GM06990 (cell line): ENCODE measurements around the gene NCAPH2.

Experiments
- DNase-seq: peaks from one replicate; pipeline ENCODE4 v3.0.0-alpha.2; 2011; ENCODE audit not compliant: insufficient read length; ENCODE audit errors: extremely low read depth
- H3K27me3 ChIP-seq: replicated peaks from 2 replicates; pipeline ENCODE4 v1.6.0; 2011; ENCODE audit warnings: low read length; ENCODE audit not compliant: control insufficient read depth, insufficient read depth
- H3K36me3 ChIP-seq: 2 replicates; pipeline ENCODE4 v1.5.1; 2011; ENCODE audit warnings: low read length; ENCODE audit not compliant: control insufficient read depth, insufficient read depth
- H3K4me3 ChIP-seq: replicated peaks from 2 replicates; pipeline ENCODE4 v1.5.1; 2011; ENCODE audit warnings: low read depth, mild to moderate bottlenecking, control low read depth, low read length
- TF ChIP-seq, protein P1 (sequence below): IDR thresholded peaks from 2 replicates; pipeline ENCODE4 v1.5.1; 2011; ENCODE audit warnings: low read length, control low read depth, mild to moderate bottlenecking, inconsistent platforms; ENCODE audit not compliant: insufficient read depth, poor library complexity, severe bottlenecking

Gene NCAPH2

DNA sequence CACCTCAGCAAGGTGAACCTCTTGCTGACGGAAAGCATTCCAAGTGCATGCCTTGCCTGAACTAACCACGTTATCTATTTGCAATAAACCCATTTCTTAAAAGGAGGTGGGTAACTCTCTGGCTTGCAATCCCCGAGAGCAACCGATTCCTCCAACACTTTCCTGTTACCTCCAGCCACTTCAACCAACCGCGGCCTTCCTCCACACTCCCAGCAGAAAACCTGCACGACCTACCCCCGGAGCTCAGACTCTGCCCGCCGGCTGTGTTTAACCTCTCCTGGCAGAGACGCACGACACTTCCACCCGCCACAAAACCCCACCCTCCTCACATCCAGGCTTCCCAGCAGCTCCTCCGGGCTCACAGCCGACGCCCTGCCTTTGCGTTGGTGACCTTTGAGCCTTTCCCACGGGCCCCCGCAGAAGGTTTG is 16.7 kb downstream of the NCAPH2 start:
- Histone ChIP-seq H3K4me3 (peak overlapping the region; percentile 78), H3K36me3 (peaks cover 31% of the 10 kb centered on the region), H3K27me3 (no peaks in the 10 kb centered on the region)
- DNase-seq = no peak
- TF ChIP-seq, protein P1, sequence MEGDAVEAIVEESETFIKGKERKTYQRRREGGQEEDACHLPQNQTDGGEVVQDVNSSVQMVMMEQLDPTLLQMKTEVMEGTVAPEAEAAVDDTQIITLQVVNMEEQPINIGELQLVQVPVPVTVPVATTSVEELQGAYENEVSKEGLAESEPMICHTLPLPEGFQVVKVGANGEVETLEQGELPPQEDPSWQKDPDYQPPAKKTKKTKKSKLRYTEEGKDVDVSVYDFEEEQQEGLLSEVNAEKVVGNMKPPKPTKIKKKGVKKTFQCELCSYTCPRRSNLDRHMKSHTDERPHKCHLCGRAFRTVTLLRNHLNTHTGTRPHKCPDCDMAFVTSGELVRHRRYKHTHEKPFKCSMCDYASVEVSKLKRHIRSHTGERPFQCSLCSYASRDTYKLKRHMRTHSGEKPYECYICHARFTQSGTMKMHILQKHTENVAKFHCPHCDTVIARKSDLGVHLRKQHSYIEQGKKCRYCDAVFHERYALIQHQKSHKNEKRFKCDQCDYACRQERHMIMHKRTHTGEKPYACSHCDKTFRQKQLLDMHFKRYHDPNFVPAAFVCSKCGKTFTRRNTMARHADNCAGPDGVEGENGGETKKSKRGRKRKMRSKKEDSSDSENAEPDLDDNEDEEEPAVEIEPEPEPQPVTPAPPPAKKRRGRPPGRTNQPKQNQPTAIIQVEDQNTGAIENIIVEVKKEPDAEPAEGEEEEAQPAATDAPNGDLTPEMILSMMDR = no peak

DNA sequence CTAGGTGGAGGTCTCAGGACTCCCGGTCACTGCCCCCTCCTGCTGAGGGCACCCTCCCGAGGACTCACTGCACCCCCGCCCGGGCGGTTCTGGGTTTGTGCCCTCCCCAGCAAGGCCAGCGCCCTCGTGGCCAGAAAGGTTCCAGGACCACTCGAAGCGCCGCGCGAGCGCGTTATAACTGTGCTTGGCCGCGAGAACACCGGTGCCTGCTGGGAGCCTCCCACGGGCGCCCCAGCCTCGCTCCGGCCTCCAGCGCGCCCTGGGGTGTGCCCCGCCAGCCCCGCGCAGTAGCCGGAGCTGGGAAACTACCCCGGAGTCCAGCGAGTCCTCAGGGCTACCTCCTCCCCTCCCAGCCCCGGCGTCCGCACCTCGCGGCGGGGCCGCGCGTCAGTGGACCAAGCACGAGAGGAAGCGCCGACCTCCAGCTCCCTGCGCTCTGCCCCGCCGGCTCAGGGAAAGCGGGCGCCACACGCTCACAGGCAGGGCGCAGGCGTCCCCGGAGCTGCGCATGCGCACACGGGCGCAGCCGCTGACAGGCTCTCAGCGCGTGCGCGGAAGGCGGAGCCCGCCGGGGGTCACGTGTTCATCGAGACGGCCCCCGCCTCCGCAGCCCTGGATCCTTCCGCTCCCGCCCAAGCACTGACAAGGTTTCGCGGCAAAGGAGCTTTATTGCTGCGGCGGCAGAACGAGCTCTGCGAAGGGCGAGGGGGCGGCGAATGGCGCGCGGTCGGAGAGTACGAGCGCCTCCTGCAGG is 17.3 kb downstream of the NCAPH2 start, which contains the start of gene SCO2:
Gene SCO2 (minus strand): TSS at position 495 of the 754 bp plus-strand sequence. CDS start 1,187 bp downstream, outside the sequence.
- peak; percentile 100 for DNase-seq
- peaks cover 31% of the 10 kb centered on the region for H3K36me3 ChIP-seq
- H3K4me3 ChIP-seq = peak within 1 kb of the TSS; percentile 78
- TF ChIP-seq, protein P1 = peak; percentile 31
- H3K27me3 ChIP-seq = no peaks in the 10 kb centered on the region

DNA sequence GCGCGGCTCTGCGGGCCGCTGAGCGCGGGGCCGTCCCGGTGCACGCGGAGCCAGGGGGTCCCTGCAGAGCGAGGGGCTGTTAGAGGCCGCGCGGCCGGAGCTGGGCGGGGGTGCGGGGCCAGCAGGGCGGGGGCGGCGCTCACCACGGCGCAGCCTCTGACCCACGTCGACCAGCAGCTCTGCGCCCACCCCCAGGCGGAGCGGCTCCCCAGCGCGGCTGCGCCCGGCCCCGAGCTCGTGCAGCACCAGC is 17.8 kb downstream of the NCAPH2 start:
- no peaks in the 10 kb centered on the region for H3K27me3 ChIP-seq
- DNase-seq = no peak
- TF ChIP-seq, protein P1 = no peak

DNA sequence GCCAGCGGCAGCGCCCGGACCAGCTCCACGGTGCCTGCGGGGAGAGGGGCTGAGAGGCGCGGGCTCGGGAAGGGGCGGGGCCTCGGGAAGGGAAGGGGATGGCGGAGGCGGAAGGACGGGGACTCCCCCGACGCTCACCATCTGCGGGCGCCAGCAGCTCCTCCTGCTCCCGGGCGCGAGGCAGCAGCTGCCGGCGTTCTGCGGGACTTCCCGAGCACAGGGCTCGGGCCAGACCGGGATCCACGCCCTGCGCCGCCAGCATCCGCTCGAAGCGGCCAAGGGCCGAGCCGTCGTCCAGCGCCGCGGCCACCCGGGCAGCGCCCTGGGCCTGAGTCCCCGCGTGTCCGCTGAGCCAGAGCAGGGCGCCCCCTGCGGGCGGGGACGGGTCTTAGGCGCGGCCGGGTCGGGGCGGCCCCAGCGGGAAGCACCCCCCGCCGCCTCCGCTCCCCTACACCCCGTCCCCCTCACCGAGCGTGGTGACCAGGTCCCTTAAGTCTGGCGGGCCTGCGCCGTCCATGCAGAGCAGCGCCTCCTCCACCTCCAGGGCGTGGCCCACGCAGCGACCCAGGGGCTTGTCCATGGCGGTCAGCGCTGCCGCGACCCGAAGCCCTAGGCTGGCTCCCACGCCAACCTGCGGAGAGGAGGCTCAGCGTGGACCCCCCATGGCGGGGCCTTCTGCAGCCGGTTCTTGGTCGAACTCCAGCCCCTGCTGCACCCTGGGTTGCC is 18.2 kb downstream of the NCAPH2 start:
- H3K36me3 ChIP-seq = peaks cover 27% of the 10 kb centered on the region
- H3K27me3 ChIP-seq = no peaks in the 10 kb centered on the region
- peak; percentile 91 for DNase-seq
- TF ChIP-seq, protein P1 = peak; percentile 27
- H3K4me3 ChIP-seq = peak overlapping the region; percentile 78

More for the DNA sequence above, 17.8 kb downstream of the NCAPH2 start:
- Histone ChIP-seq H3K4me3 (peak overlapping the region; percentile 78), H3K36me3 (peaks cover 30% of the 10 kb centered on the region)

DNA sequence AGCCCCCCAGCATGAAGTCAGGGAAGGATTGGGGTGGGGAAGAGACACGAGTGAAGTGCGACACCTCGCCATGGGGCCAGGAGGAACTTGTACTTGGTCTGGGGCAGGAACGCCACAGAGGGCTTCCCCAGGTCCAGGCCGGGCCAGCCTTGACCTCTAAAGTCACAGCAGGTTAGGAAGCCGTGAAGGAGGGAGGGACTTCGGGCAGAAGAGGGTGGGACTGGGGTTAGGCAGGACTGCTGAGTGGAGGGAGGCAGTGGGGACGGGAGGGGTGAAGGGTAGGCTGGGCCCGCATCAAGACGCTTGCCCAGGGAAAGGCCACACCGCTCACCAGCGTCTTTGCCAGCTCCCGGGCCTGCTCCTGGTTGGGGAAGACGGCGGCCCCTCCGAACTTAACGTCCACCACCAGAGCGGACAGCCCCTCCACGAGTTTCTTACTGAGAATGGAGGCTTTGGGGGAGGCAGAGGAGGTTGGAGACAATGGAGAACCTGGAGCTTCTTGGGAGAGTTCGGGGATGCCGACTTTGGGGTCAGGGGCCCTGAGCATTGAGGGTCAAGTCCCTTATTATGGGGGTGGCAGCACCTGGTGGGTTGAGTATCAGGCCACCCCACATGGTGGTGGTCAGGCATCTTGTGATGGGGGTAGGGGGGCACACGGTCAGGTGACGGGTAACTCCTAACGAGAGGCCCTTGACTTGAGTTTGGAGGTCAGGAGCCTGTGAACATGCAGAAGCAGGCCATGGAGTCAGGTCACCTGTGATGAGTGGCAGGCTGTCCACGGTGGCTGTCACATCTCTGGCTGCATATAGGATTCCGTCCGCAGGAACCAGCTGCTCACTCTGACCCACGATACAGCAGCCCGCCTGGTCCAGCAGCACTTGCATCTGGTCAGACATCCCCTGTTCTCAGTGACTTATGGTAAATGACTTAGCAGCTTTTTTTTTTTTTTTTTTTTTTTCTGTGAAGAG is 19.1 kb downstream of the NCAPH2 start:
- H3K36me3 ChIP-seq = peaks cover 21% of the 10 kb centered on the region
- H3K27me3 ChIP-seq = no peaks in the 10 kb centered on the region
- DNase-seq = peak; percentile 80
- H3K4me3 ChIP-seq = peak overlapping the region; percentile 78
- TF ChIP-seq, protein P1 = no peak
